Lung (tissue), 12 donors: ENCODE data around the gene E2F2. TPM values are rescaled to one million over a fixed set of nuclear protein-coding genes. Genes with fewer than 3 reads are reported as not detected.
A peak's percentile ranks its signal among the peaks of the same experiment; 100 is the strongest.

ENCODE experiments used
- ATAC-seq: fragments of 200-7000 bp; cut with Tn5 transposase; one replicate; pipeline ENCODE4 v1.9.1; 2020; ENCODE audit warnings: moderate number of reproducible peaks; ENCODE audit not compliant: insufficient read depth, low FRiP score
- DNase-seq, 3 donors: peaks; one replicate each; pipeline ENCODE4 v3.0.0-alpha.2; 2013 to 2017
- H3K27ac ChIP-seq, 2 donors: one replicate each; pipeline ENCODE4 v1.5.1; 2013; ENCODE audit warnings: mild to moderate bottlenecking in 2 of 2, moderate library complexity in 2 of 2, control low read depth in 1 of 2, inconsistent platforms in 1 of 2, low read depth in 1 of 2, low read length in 1 of 2
- H3K27me3 ChIP-seq, 3 donors: one replicate each; pipeline ENCODE4 v1.5.1; 2013; ENCODE audit warnings: low read length in 2 of 3; ENCODE audit not compliant: control insufficient read depth in 3 of 3, insufficient read depth in 3 of 3
- H3K36me3 ChIP-seq, 4 donors: one replicate each; pipeline ENCODE4 v1.5.1; 2013; ENCODE audit warnings: low read length in 4 of 4, mild to moderate bottlenecking in 1 of 4, moderate library complexity in 1 of 4; ENCODE audit not compliant: control insufficient read depth in 4 of 4, insufficient read depth in 4 of 4
- H3K4me1 ChIP-seq, 5 donors: one replicate each; pipeline ENCODE4 v1.5.1; 2013; ENCODE audit warnings: low read length in 5 of 5, mild to moderate bottlenecking in 2 of 5, moderate library complexity in 1 of 5; ENCODE audit not compliant: control insufficient read depth in 5 of 5, insufficient read depth in 5 of 5
- H3K4me3 ChIP-seq: one replicate; pipeline ENCODE4 v1.5.1; 2013; ENCODE audit warnings: mild to moderate bottlenecking, control low read depth, moderate library complexity
- H3K9ac ChIP-seq, 2 donors: one replicate each; pipeline ENCODE4 v1.5.1; 2013; ENCODE audit warnings: low read length in 2 of 2, control low read depth in 1 of 2; ENCODE audit not compliant: insufficient read depth in 1 of 2
- H3K9me3 ChIP-seq, 4 donors: one replicate each; pipeline ENCODE4 v1.5.1; 2013; ENCODE audit warnings: low read length in 3 of 4, mild to moderate bottlenecking in 1 of 4, moderate library complexity in 1 of 4; ENCODE audit not compliant: control insufficient read depth in 4 of 4, insufficient read depth in 3 of 4
- WGBS, 2 donors: extraction: QIAGEN DNeasy Blood & Tissue Kit; methylation state at CpG; one replicate each; pipeline ENCODE4 v1.1.7; 2013; 5-methylcytosine and 5-hydroxymethylcytosine counted together
- polyA plus RNA-seq, 2 donors: library from polyadenylated mRNA; stranded (reverse); fragments of 200-250 nt; gene quantifications; one replicate each; pipeline ENCODE4 v1.2.1, GENCODE V29; 2013
- total RNA-seq, 2 donors: library from RNA; depleted of rRNA in 1 of 2; stranded (reverse); fragments of >200 nt in 1 of 2; gene quantifications; one replicate each; pipeline ENCODE4 v1.2.1, GENCODE V29; 2014 to 2021
- TF ChIP-seq, protein P1 (sequence below): IDR thresholded peaks from 2 replicates; pipeline ENCODE4 v1.5.1; 2012; ENCODE audit warnings: mild to moderate bottlenecking; ENCODE audit errors: control extremely low read depth, extremely low read depth
- donor health status: control.
- donor health status: control.
- donor health status: Bipolar disorder and iron deficiency.
- donor health status: healthy.
- donor health status: DM: yes; HTN: yes; CAD: no.

Gene E2F2
- total and polyA plus RNA-seq, 4 donors, result 0.83 to 4.9 (median 1.5) TPM

DNA sequence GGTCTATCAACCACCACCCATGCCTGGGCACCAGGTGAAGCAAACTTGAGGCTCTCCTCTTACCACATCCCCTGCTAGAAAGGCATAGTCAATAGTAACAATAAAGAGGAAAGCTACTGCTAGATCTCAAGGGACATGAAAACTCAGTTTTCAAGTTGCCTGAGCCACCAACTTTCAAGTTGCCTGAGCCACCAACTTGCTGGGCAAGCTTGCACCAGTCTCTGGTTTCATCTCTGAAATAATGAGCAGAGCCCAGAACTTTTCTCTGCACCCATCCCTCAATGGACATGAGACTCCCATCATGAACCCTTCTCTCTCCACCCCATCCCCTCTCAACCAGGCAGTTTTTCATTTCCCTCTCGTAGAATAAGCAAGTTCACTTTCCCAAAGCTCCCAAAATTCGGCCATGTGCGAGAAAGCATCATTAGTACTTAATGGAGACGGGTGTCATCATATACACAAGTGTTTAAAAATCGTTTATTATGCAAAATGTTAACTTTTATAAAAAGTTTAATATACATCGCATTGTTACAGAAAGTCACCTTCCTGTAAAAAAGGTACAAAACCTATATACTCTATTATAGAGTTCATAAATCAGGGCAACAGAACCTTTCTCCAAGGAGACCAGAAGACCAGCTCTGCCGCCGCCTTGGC lies 26.6 kb upstream of the E2F2 start:
- 37 to 58% methylated on average over 8 of the region's 8 CpGs for WGBS, 2 donors
- ATAC-seq (no peak), DNase-seq (peak in 1 of 3 donors; percentile 25)
- Histone ChIP-seq H3K27ac (peak overlapping the region; percentile 86 to 98), H3K4me3 (peak overlapping the region; percentile 89), H3K9ac (peak overlapping the region; percentile 89 to 92), H3K9me3 (no peaks in the 10 kb centered on the region), H3K36me3 (peaks cover 0 to 21% (median 4%) of the 10 kb centered on the region in 4 donors), H3K4me1 (peaks cover 8 to 72% (median 38%) of the 10 kb centered on the region in 5 donors), H3K27me3 (no peaks in the 10 kb centered on the region)
- TF ChIP-seq, protein P1, sequence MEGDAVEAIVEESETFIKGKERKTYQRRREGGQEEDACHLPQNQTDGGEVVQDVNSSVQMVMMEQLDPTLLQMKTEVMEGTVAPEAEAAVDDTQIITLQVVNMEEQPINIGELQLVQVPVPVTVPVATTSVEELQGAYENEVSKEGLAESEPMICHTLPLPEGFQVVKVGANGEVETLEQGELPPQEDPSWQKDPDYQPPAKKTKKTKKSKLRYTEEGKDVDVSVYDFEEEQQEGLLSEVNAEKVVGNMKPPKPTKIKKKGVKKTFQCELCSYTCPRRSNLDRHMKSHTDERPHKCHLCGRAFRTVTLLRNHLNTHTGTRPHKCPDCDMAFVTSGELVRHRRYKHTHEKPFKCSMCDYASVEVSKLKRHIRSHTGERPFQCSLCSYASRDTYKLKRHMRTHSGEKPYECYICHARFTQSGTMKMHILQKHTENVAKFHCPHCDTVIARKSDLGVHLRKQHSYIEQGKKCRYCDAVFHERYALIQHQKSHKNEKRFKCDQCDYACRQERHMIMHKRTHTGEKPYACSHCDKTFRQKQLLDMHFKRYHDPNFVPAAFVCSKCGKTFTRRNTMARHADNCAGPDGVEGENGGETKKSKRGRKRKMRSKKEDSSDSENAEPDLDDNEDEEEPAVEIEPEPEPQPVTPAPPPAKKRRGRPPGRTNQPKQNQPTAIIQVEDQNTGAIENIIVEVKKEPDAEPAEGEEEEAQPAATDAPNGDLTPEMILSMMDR, result no peak

GRCh38 chr1:23556635-23557470 lies 25.8 kb upstream of the E2F2 start:
- DNase-seq, result peak in 2 of 3 donors; percentile 24 to 43
- Histone ChIP-seq H3K9ac (peak overlapping the region; percentile 89 to 92), H3K4me3 (peak overlapping the region; percentile 89), H3K27ac (peak overlapping the region; percentile 86 to 92), H3K27me3 (no peaks in the 10 kb centered on the region), H3K36me3 (peaks cover 0 to 21% (median 4%) of the 10 kb centered on the region in 4 donors), H3K4me1 (peaks cover 8 to 65% (median 36%) of the 10 kb centered on the region in 5 donors), H3K9me3 (no peaks in the 10 kb centered on the region)
- WGBS, 2 donors, result 55 to 83% methylated on average over 4 of the region's 4 CpGs
- TF ChIP-seq, protein P1, result no peak
- no peak for ATAC-seq

DNA sequence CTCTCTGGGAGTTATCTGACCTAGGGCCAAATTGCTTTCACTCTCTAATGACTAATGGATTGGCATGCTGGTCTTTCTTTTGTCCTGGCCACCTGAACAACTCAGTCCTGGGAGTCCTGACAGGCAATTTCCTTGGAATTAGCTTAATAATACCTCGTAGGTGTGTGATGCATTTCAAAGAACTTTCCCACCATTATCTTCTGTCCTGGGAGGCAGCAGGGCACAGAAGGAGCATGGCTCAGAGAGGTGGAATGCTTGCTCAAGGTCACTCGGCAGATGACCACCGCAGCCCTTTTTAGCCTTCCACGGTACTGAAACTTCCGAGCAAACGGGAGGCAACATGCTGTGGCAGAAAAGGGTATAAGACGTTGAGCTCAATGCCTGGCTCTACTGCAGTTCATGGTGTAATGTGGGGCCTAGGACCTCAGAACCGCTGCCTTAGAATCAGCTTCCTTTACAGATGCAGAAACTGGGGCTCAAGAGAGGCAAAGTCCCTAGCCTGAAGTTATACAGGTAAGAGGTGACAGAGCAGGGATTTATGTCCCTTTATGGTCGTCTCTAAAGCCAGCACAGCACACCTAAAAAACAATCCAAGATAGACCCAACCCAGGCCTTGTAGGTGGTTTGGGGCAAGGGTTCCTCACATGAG lies 25.1 kb upstream of the E2F2 start:
- peaks cover 0 to 21% (median 4%) of the 10 kb centered on the region in 4 donors for H3K36me3 ChIP-seq
- peak overlapping the region; percentile 89 for H3K4me3 ChIP-seq
- ATAC-seq, result no peak
- peak overlapping the region in 1 of 2 donors; percentile 87 for H3K9ac ChIP-seq
- TF ChIP-seq, protein P1, result no peak
- H3K4me1 ChIP-seq, result peaks cover 5 to 65% (median 29%) of the 10 kb centered on the region in 5 donors
- WGBS, 2 donors, result 58 to 63% methylated on average over 9 of the region's 9 CpGs
- DNase-seq, result peak in 2 of 3 donors; percentile 57 to 59
- no peaks in the 10 kb centered on the region for H3K27me3 ChIP-seq
- H3K9me3 ChIP-seq, result no peaks in the 10 kb centered on the region
- peak overlapping the region; percentile 86 to 92 for H3K27ac ChIP-seq
